ENCODE measurements around the gene MPZL1. TPM values are rescaled to one million over a fixed set of nuclear protein-coding genes. Genes with fewer than 3 reads are reported as not detected.

MPZL1 gene
- total and polyA plus RNA-seq, 2 donors (not counting 3 experiments of a cell fraction or from before 2014, with no cell fraction given): 41.7 to 99.1 TPM

GRCh38 chr1:167777269-167777650 is 55.5 kb downstream of the MPZL1 start:
- Histone ChIP-seq H3K9me1 (replicated peaks; ENCODE audit: control insufficient read depth, extremely low read depth, insufficient read depth, low read length) (no peaks in the 10 kb centered on the region), H2AFZ (ENCODE audit: low read depth, low read length) (no peak overlapping the region), H3K4me2 (ENCODE audit: insufficient read depth, low read length) (no peak overlapping the region), H4K20me1 (replicated peaks; ENCODE audit: control insufficient read depth, extremely low read depth, insufficient read depth, low read length) (no peaks in the 10 kb centered on the region), H3K36me3 (ENCODE audit: control insufficient read depth in 2 of 2, extremely low read depth in 1 of 2, insufficient read depth in 2 of 2, low read length in 2 of 2) (no peaks in the 10 kb centered on the region), H3K4me1 (ENCODE audit: control insufficient read depth, extremely low read depth, insufficient read depth, low read length) (peaks cover 20% of the 10 kb centered on the region), H3K27ac (ENCODE audit: insufficient read depth, low read depth, low read length) (no peak overlapping the region), H3K4me3 (replicated peaks in 1 of 3; ENCODE audit: insufficient read depth in 1 of 3, low read depth in 1 of 3, low read length in 3 of 3) (no peak overlapping the region), H3K9ac (replicated peaks; ENCODE audit: extremely low read depth, insufficient read depth, low read length) (no peak overlapping the region), H3K79me2 (ENCODE audit: control insufficient read depth, insufficient read depth, low read length) (no peaks in the 10 kb centered on the region), H3K27me3 (ENCODE audit: control insufficient read depth in 2 of 2, insufficient read depth in 2 of 2, low read length in 2 of 2) (no peaks in the 10 kb centered on the region), H3K9me3 (replicated peaks; ENCODE audit: control insufficient read depth, insufficient read depth, low read length) (no peaks in the 10 kb centered on the region)
- ChIA-PET POLR2A (no interaction called here), CTCF (no interaction called here)
- DNase-seq (ENCODE audit: low read depth, low spot score) (no peak), FAIRE-seq (no peak)
- BruUV-seq (replicated peaks): no TSS peak
- TF ChIP-seq GATA2 (IDR thresholded peaks at IDR 0.05; ENCODE audit: insufficient read depth, insufficient read length, low read depth, low read length) (no peak), POLR2AphosphoS5 (IDR thresholded peaks at IDR 0.05; ENCODE audit: insufficient read depth, low read depth, low read length) (no peak), POLR2A (IDR thresholded peaks at IDR 0.05; ENCODE audit: low read depth, low read length) (no peak)
- dilution Hi-C loops (cut with MboI; ENCODE audit: extremely low pct_ligation_motif_present, low sequenced_read_pairs) (no loop called here), intact Hi-C loops (cut with micrococcal nuclease) (no loop called here)

- POLR2A ChIA-PET: no interaction called here
- no peaks in the 10 kb centered on the region for H3K4me1 ChIP-seq (ENCODE audit: control insufficient read depth, extremely low read depth, insufficient read depth, low read length)
- H3K27me3 ChIP-seq (ENCODE audit: control insufficient read depth in 2 of 2, insufficient read depth in 2 of 2, low read length in 2 of 2): no peaks in the 10 kb centered on the region
- no peak overlapping the region for H3K27ac ChIP-seq (ENCODE audit: insufficient read depth, low read depth, low read length)
- dilution Hi-C loops (cut with MboI; ENCODE audit: extremely low pct_ligation_motif_present, low sequenced_read_pairs): no loop called here
- peaks cover 0 to 9% of the 10 kb centered on the region in 2 experiments for H3K36me3 ChIP-seq (ENCODE audit: control insufficient read depth in 2 of 2, extremely low read depth in 1 of 2, insufficient read depth in 2 of 2, low read length in 2 of 2)
- H3K4me2 ChIP-seq (ENCODE audit: insufficient read depth, low read length): no peak overlapping the region
- no peaks in the 10 kb centered on the region for H3K79me2 ChIP-seq (ENCODE audit: control insufficient read depth, insufficient read depth, low read length)
- CTCF ChIA-PET: interaction anchor here (1.0 kb wide), 2 partner anchors 15 to 301 kb away, joined by 4 to 5 read pairs; no protein-coding TSS in a partner anchor
- FAIRE-seq (no peak), DNase-seq (ENCODE audit: low read depth, low spot score) (no peak)
- intact Hi-C loops (cut with micrococcal nuclease): no loop called here
- no peaks in the 10 kb centered on the region for H4K20me1 ChIP-seq (replicated peaks; ENCODE audit: control insufficient read depth, extremely low read depth, insufficient read depth, low read length)
- H3K9ac ChIP-seq (replicated peaks; ENCODE audit: extremely low read depth, insufficient read depth, low read length): no peak overlapping the region
- no peak overlapping the region for H3K4me3 ChIP-seq (replicated peaks in 1 of 3; ENCODE audit: insufficient read depth in 1 of 3, low read depth in 1 of 3, low read length in 3 of 3)
- BruUV-seq (replicated peaks): no TSS peak
- no peaks in the 10 kb centered on the region for H3K9me3 ChIP-seq (replicated peaks; ENCODE audit: control insufficient read depth, insufficient read depth, low read length)
- H3K9me1 ChIP-seq (replicated peaks; ENCODE audit: control insufficient read depth, extremely low read depth, insufficient read depth, low read length): no peaks in the 10 kb centered on the region
- no peak overlapping the region for H2AFZ ChIP-seq (ENCODE audit: low read depth, low read length)
- TF ChIP-seq, protein P1, sequence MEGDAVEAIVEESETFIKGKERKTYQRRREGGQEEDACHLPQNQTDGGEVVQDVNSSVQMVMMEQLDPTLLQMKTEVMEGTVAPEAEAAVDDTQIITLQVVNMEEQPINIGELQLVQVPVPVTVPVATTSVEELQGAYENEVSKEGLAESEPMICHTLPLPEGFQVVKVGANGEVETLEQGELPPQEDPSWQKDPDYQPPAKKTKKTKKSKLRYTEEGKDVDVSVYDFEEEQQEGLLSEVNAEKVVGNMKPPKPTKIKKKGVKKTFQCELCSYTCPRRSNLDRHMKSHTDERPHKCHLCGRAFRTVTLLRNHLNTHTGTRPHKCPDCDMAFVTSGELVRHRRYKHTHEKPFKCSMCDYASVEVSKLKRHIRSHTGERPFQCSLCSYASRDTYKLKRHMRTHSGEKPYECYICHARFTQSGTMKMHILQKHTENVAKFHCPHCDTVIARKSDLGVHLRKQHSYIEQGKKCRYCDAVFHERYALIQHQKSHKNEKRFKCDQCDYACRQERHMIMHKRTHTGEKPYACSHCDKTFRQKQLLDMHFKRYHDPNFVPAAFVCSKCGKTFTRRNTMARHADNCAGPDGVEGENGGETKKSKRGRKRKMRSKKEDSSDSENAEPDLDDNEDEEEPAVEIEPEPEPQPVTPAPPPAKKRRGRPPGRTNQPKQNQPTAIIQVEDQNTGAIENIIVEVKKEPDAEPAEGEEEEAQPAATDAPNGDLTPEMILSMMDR (IDR thresholded peaks at IDR 0.05; ENCODE audit: extremely low read depth in 1 of 2, insufficient read depth in 1 of 2, low read depth in 1 of 2, low read length in 2 of 2): no peak
- TF ChIP-seq POLR2AphosphoS5 (IDR thresholded peaks at IDR 0.05; ENCODE audit: insufficient read depth, low read depth, low read length) (no peak), MYC (IDR thresholded peaks at IDR 0.05; ENCODE audit: low read depth, low read length) (no peak), FOS (IDR thresholded peaks at IDR 0.05; ENCODE audit: borderline replicate concordance, insufficient read depth, low read length) (no peak), JUN (IDR thresholded peaks at IDR 0.05; ENCODE audit: borderline replicate concordance, insufficient read depth, insufficient read length, low read depth) (no peak), EZH2 (IDR thresholded peaks at IDR 0.05; ENCODE audit: borderline replicate concordance, low read depth, low read length, severe bottlenecking) (no peak), GATA2 (IDR thresholded peaks at IDR 0.05; ENCODE audit: insufficient read depth, insufficient read length, low read depth, low read length) (no peak), POLR2A (IDR thresholded peaks at IDR 0.05; ENCODE audit: low read depth, low read length) (no peak)
- TF ChIP-seq, protein P2, sequence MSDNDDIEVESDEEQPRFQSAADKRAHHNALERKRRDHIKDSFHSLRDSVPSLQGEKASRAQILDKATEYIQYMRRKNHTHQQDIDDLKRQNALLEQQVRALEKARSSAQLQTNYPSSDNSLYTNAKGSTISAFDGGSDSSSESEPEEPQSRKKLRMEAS (IDR thresholded peaks at IDR 0.05; ENCODE audit: insufficient read depth, insufficient read length): no peak
Observed at GRCh38 chr1:167781558-167781957, 59.8 kb downstream of the MPZL1 start.
